ENCODE data around the gene JARID2. TPM values are rescaled to one million over a fixed set of nuclear protein-coding genes. Genes with fewer than 3 reads are reported as not detected.

Gene JARID2
- total RNA-seq, 4 donors from 2014 or later = 20.0 to 29.4 (median 23.9) TPM

GRCh38 chr6:15402406-15403045 lies 156.7 kb downstream of the JARID2 start:
- Histone ChIP-seq H3K27ac (no peak overlapping the region), H3K27me3 (no peaks in the 10 kb centered on the region), H3K4me3 (no peak overlapping the region), H3K36me3 (no peaks in the 10 kb centered on the region), H3K4me1 (peaks cover 55% of the 10 kb centered on the region), H3K9me3 (no peaks in the 10 kb centered on the region)
- WGBS = 86% methylated on average over 9 of the region's 9 CpGs
- DNase-seq (ENCODE audit: low spot score in 2 of 2) = no peak
- no peak for TF ChIP-seq EP300 (IDR thresholded peaks at IDR 0.05)

- Histone ChIP-seq H3K27ac (peak overlapping the region; percentile 51), H3K4me3 (no peak overlapping the region), H3K36me3 (no peaks in the 10 kb centered on the region), H3K4me1 (peaks cover 55% of the 10 kb centered on the region), H3K9me3 (no peaks in the 10 kb centered on the region), H3K27me3 (no peaks in the 10 kb centered on the region)
- WGBS = 92% methylated on average over 6 of the region's 6 CpGs
- TF ChIP-seq POLR2A (IDR thresholded peaks at IDR 0.05) = no peak
- no peak for TF ChIP-seq EP300 (IDR thresholded peaks at IDR 0.05)
- TF ChIP-seq POLR2AphosphoS5 (IDR thresholded peaks at IDR 0.05) = no peak
- TF ChIP-seq CTCF (IDR thresholded peaks at IDR 0.05) = no peak
- DNase-seq (ENCODE audit: low spot score in 2 of 2) = no peak
Measured at GRCh38 chr6:15403094-15403755, 157.4 kb downstream of the JARID2 start.

GRCh38 chr6:15404685-15404980 lies 158.8 kb downstream of the JARID2 start:
- Histone ChIP-seq H3K27me3 (no peaks in the 10 kb centered on the region), H3K9me3 (no peaks in the 10 kb centered on the region), H3K36me3 (no peaks in the 10 kb centered on the region), H3K4me3 (no peak overlapping the region), H3K27ac (no peak overlapping the region), H3K4me1 (peaks cover 47% of the 10 kb centered on the region)
- TF ChIP-seq POLR2A (IDR thresholded peaks at IDR 0.05) (no peak), CTCF (IDR thresholded peaks at IDR 0.05) (no peak), EP300 (IDR thresholded peaks at IDR 0.05) (no peak), POLR2AphosphoS5 (IDR thresholded peaks at IDR 0.05) (no peak)
- DNase-seq (ENCODE audit: low spot score in 2 of 2) = no peak

GRCh38 chr6:15405129-15406068 lies 159.5 kb downstream of the JARID2 start:
- Histone ChIP-seq H3K9me3 (no peaks in the 10 kb centered on the region), H3K4me3 (no peak overlapping the region), H3K27ac (no peak overlapping the region), H3K36me3 (no peaks in the 10 kb centered on the region), H3K27me3 (no peaks in the 10 kb centered on the region), H3K4me1 (peaks cover 44% of the 10 kb centered on the region)
- 92% methylated on average over 11 of the region's 11 CpGs for WGBS
- no peak for TF ChIP-seq CTCF (IDR thresholded peaks at IDR 0.05)
- no peak for TF ChIP-seq POLR2AphosphoS5 (IDR thresholded peaks at IDR 0.05)
- no peak for TF ChIP-seq POLR2A (IDR thresholded peaks at IDR 0.05)
- TF ChIP-seq EP300 (IDR thresholded peaks at IDR 0.05) = no peak
- DNase-seq (ENCODE audit: low spot score in 2 of 2) = no peak

GRCh38 chr6:15406452-15406851 lies 160.6 kb downstream of the JARID2 start:
- WGBS = 78% methylated on average over 1 of the region's 1 CpG
- no peak for DNase-seq (ENCODE audit: low spot score in 2 of 2)
- no peaks in the 10 kb centered on the region for H3K9me3 ChIP-seq

More at GRCh38 chr6:15406452-15406851, 160.6 kb downstream of the JARID2 start:
- no peaks in the 10 kb centered on the region for H3K36me3 ChIP-seq
- no peaks in the 10 kb centered on the region for H3K27me3 ChIP-seq
- H3K4me3 ChIP-seq = no peak overlapping the region
- peaks cover 37% of the 10 kb centered on the region for H3K4me1 ChIP-seq
- H3K27ac ChIP-seq = no peak overlapping the region
- TF ChIP-seq POLR2A (IDR thresholded peaks at IDR 0.05) = no peak
- TF ChIP-seq EP300 (IDR thresholded peaks at IDR 0.05) = no peak
- TF ChIP-seq CTCF (IDR thresholded peaks at IDR 0.05) = no peak
- no peak for TF ChIP-seq POLR2AphosphoS5 (IDR thresholded peaks at IDR 0.05)

All from suprapubic skin (tissue), 4 donors.